Astrocyte of the spinal cord (primary cell): ENCODE measurements around the gene OPN3.

ENCODE experiments used
- DNase-seq: peaks from one replicate; pipeline ENCODE4 v3.0.0; 2011; ENCODE audit warnings: low read depth, low spot score
- H3K4me3 ChIP-seq: 2 replicates; pipeline ENCODE4 v1.5.1; 2011; ENCODE audit warnings: low read depth, mild to moderate bottlenecking, low read length, moderate library complexity
- in situ Hi-C: cut with HindIII; loops from 2 replicates; pipeline ENCODE4 v1.10.0; 2017; ENCODE audit warnings: low sequenced_read_pairs
- TF ChIP-seq, protein P1 (sequence below): IDR thresholded peaks from 2 replicates; pipeline ENCODE4 v1.5.1; 2012; ENCODE audit warnings: low read depth, mild to moderate bottlenecking, low read length, inconsistent platforms

OPN3 gene

DNA sequence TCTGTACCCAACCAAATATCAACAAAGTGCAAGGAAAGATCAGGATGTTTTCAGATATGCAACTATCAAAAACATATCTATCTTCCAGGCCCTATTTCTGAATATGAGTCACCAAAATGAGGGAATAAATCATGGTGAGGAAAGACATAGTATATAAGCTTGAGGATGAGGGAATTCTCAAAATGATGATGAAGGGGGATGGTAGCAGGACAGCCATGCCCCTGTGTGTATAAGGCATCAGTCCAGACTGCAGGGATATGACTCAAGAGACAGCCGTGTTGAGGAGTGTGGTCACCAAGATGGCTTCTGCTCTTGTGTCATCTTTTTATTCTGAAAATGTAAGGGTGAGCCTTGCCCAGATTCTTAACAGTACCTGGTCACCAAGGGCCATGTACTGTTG is 7.5 kb upstream of the OPN3 start:
- in situ Hi-C loops, result no loop called here

DNA sequence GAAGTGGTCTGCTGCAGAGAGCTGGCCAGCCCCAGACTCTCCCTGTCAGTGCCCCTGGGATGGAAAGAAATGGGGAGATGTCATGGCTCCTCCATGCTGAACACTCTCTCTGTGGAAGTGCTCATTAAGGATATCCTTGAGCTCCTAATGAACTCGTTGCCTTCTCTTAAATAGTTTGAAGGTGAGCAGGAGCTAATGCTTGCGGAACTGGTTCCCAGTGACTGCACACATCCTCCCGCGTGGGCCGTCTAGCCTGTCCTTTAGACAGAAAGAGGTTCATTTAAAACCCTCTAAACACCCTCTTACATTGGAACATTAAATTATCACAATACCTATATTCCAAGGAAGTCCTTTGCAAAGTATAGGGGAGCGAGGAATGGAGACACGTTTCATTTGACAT is 6.0 kb upstream of the OPN3 start:
- no peak overlapping the region for H3K4me3 ChIP-seq
- TF ChIP-seq, protein P1, sequence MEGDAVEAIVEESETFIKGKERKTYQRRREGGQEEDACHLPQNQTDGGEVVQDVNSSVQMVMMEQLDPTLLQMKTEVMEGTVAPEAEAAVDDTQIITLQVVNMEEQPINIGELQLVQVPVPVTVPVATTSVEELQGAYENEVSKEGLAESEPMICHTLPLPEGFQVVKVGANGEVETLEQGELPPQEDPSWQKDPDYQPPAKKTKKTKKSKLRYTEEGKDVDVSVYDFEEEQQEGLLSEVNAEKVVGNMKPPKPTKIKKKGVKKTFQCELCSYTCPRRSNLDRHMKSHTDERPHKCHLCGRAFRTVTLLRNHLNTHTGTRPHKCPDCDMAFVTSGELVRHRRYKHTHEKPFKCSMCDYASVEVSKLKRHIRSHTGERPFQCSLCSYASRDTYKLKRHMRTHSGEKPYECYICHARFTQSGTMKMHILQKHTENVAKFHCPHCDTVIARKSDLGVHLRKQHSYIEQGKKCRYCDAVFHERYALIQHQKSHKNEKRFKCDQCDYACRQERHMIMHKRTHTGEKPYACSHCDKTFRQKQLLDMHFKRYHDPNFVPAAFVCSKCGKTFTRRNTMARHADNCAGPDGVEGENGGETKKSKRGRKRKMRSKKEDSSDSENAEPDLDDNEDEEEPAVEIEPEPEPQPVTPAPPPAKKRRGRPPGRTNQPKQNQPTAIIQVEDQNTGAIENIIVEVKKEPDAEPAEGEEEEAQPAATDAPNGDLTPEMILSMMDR, result no peak
- in situ Hi-C loops, result no loop called here
- DNase-seq, result no peak

More for the DNA sequence above, 7.5 kb upstream of the OPN3 start:
- TF ChIP-seq, protein P1, result no peak
- H3K4me3 ChIP-seq, result no peak overlapping the region
- no peak for DNase-seq

DNA sequence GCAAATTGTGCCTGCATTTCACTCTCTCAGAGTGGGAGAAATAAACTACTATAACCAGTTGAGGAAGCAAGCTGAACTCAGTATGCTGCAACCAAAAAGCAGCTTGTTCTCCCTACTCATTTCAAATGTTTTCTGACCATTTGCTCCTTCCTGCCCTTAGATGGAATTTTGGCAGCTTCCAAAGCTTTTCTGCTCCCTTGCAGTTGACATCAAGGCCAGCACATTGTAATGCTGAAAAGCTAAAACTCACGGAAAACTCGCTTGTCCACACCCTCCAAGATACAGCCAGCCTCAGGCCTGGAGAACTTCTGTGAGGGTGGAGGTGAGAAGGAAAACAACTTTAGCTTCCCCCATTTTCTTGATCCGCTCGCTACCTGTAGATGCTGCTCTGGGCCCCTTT is 5.0 kb upstream of the OPN3 start:
- in situ Hi-C loops, result no loop called here
- TF ChIP-seq, protein P1, result no peak
- no peak for DNase-seq

GRCh38 chr1:241644259-241644658 is 4.1 kb upstream of the OPN3 start:
- no peak for DNase-seq
- TF ChIP-seq, protein P1, result no peak
- in situ Hi-C loops, result no loop called here
- no peak overlapping the region for H3K4me3 ChIP-seq

More for the DNA sequence above, 5.0 kb upstream of the OPN3 start:
- H3K4me3 ChIP-seq, result no peak overlapping the region

GRCh38 chr1:241642593-241642944 is 2.4 kb upstream of the OPN3 start:
- in situ Hi-C loops, result no loop called here
- no peak for DNase-seq
- TF ChIP-seq, protein P1, result no peak
- H3K4me3 ChIP-seq, result no peak overlapping the region

DNA sequence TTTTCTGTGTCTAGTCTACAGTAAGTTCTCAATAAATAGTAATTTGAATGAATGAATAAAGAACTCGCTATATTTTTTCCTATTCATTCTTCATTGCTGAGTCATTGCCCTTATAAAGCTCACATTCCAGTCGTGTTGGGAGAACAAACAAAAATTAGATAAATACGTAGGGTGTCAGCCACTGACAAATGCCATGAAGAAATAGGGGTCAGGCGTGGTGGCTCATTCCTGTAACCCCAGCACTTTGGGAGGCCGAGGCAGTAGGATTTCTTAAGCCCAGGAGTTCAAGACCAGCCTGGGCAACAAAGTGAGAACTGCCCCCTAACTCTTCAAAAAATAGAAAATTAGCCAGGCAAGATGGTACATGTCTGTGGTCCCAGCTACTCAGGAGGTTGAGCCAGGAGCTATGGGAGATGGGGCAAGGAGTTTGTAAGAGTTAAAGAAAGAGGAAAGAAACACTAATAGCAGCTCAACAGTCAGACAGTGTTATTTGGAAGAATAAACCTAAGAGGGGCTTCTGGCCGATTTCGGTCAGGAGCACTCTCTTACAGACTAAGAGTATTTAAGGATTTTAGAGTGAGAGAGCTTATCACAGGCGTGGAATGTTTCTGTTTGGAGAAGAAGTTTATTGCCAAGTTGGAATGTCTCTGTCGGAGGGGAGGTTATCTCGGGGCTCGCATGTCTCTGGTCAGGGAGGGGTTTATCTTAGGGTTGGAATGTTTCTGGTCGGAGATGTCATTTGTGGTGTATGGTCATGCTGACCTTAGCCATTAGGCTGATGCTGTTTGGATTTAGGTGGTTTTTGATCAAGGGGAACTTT is 1.8 kb upstream of the OPN3 start:
- TF ChIP-seq, protein P1, result no peak
- in situ Hi-C loops, result no loop called here
- DNase-seq, result peak; percentile 53
- H3K4me3 ChIP-seq, result no peak overlapping the region
